HepG2 (cell line): Measurements from ENCODE around the gene CEP104. TPM values are rescaled to one million over a fixed set of nuclear protein-coding genes. Genes with fewer than 3 reads are reported as not detected.

Experiments
- BRD4 ChIP-seq: sonication (generic); formaldehyde crosslinking; IDR thresholded peaks from 2 replicates; pipeline ENCODE4 v1.4.0; 2020; ENCODE audit warnings: missing genetic modification reagents
- CENPX ChIP-seq: sonication (generic); formaldehyde crosslinking; IDR thresholded peaks from 2 replicates; pipeline ENCODE4 v1.9.0; 2021; ENCODE audit warnings: mild to moderate bottlenecking, missing genetic modification reagents, moderate library complexity
- CREM ChIP-seq, 2 experiments: sonication (generic) in 1 of 2; formaldehyde crosslinking in 1 of 2; IDR thresholded peaks; 2 replicates each; pipeline versions ENCODE4 v1.4.0 to v1.6.1; 2016 to 2020; ENCODE audit warnings: antibody characterized with exemption in 1 of 2, mild to moderate bottlenecking in 1 of 2, missing genetic modification reagents in 1 of 2
- KDM3A ChIP-seq: IDR thresholded peaks from 2 replicates; pipeline ENCODE4 v1.6.1; 2018; ENCODE audit warnings: low read depth, missing compliant biosample characterization
- NR2C2 ChIP-seq: sonication (generic); formaldehyde crosslinking; IDR thresholded peaks from 2 replicates; pipeline ENCODE4 v1.4.0; 2020; ENCODE audit warnings: missing genetic modification reagents, mild to moderate bottlenecking, moderate library complexity, borderline replicate concordance
- PRMT3 ChIP-seq: sonication (generic); formaldehyde crosslinking; IDR thresholded peaks from 2 replicates; pipeline ENCODE4 v1.8.1; 2022; ENCODE audit warnings: low read depth, mild to moderate bottlenecking, moderate library complexity, missing genetic modification reagents, borderline replicate concordance
- RFXAP ChIP-seq: sonication (generic); formaldehyde crosslinking; IDR thresholded peaks from 2 replicates; pipeline ENCODE4 v1.4.0; 2020; ENCODE audit warnings: missing genetic modification reagents, borderline replicate concordance
- RNF219 ChIP-seq: sonication (generic); formaldehyde crosslinking; IDR thresholded peaks from 2 replicates; pipeline ENCODE4 v1.5.0; 2020; ENCODE audit warnings: mild to moderate bottlenecking, missing genetic modification reagents
- TMF1 ChIP-seq: sonication (generic); formaldehyde crosslinking; IDR thresholded peaks from 2 replicates; pipeline ENCODE4 v1.8.1; 2022; ENCODE audit warnings: low read depth, missing genetic modification reagents
- ZBTB37 ChIP-seq: sonication (generic); formaldehyde crosslinking; IDR thresholded peaks from 2 replicates; pipeline ENCODE4 v1.4.0; 2020; ENCODE audit warnings: mild to moderate bottlenecking, missing genetic modification reagents
- ZC3H4 ChIP-seq: sonication (generic); formaldehyde crosslinking; IDR thresholded peaks from 2 replicates; pipeline ENCODE4 v1.4.0; 2020; ENCODE audit warnings: missing genetic modification reagents, borderline replicate concordance
- ZFP36L1 ChIP-seq: sonication (generic); formaldehyde crosslinking; IDR thresholded peaks from 2 replicates; pipeline ENCODE4 v1.8.0; 2022; ENCODE audit warnings: mild to moderate bottlenecking, missing genetic modification reagents, moderate library complexity
- ZNF143 ChIP-seq: sonication (generic); formaldehyde crosslinking; IDR thresholded peaks from 2 replicates; pipeline ENCODE4 v1.4.0; 2020; ENCODE audit warnings: missing genetic modification reagents
- ZNF318 ChIP-seq: sonication (generic); formaldehyde crosslinking; IDR thresholded peaks from 2 replicates; pipeline ENCODE4 v1.4.0; 2020; ENCODE audit warnings: mild to moderate bottlenecking, missing genetic modification reagents
- ZNF547 ChIP-seq: sonication (generic); formaldehyde crosslinking; IDR thresholded peaks from 2 replicates; pipeline ENCODE4 v1.5.1; 2020; ENCODE audit warnings: mild to moderate bottlenecking, missing genetic modification reagents
- ZNF772 ChIP-seq: sonication (generic); formaldehyde crosslinking; IDR thresholded peaks from 2 replicates; pipeline ENCODE4 v1.5.0; 2020; ENCODE audit warnings: mild to moderate bottlenecking, missing genetic modification reagents
- ZNF773 ChIP-seq: sonication (generic); formaldehyde crosslinking; IDR thresholded peaks from 2 replicates; pipeline ENCODE4 v1.4.0; 2020; ENCODE audit warnings: missing genetic modification reagents, borderline replicate concordance
- polyA plus RNA-seq, 8 experiments: library from polyadenylated mRNA; depleted of rRNA in 3 of 8; stranded (reverse) in 7 of 8; unstranded in 1 of 8; fragments of >200 nt; fragmentation: Illumina TruSeq in 4 of 8; extraction: Trizol in 4 of 8; gene quantifications; 2 replicates each; pipeline versions ENCODE4 v1.2.1 to v1.2.3, GENCODE V29; 2011 to 2016; ENCODE audit warnings: low read depth in 4 of 8, missing spikeins in 1 of 8, mixed read lengths in 1 of 8; ENCODE audit not compliant: insufficient read depth in 1 of 8
- total RNA-seq, 5 experiments: library from RNA; depleted of rRNA; stranded (reverse); fragments of >200 nt; fragmentation: Illumina TruSeq; extraction: Trizol; gene quantifications; 2 replicates each; pipeline ENCODE4 v1.2.3, GENCODE V29; 2016; ENCODE audit warnings: low read depth in 1 of 5

Gene CEP104
- total and polyA plus RNA-seq, 2 of the 13 experiments (the other 11 are each of a cell fraction or from before 2014, with no cell fraction given) = 20.4 to 30.1 TPM

- peak; percentile 78 for TF ChIP-seq BRD4 (CRISPR knock-in tag)
- TF ChIP-seq ZNF143 (CRISPR knock-in tag) = no peak; the same call in none of the 2 replicates
- no peak for TF ChIP-seq PRMT3 (CRISPR knock-in tag)
- TF ChIP-seq ZFP36L1 (CRISPR knock-in tag) = no peak
- no peak for TF ChIP-seq RFXAP
- peak; percentile 95 for TF ChIP-seq NR2C2 (CRISPR knock-in tag)
- no peak for TF ChIP-seq ZNF773 (CRISPR knock-in tag)
- no peak; the same call in 1 of the 2 replicates for TF ChIP-seq KDM3A (CRISPR knock-in tag)
- peak; percentile 14; the same call in 1 of the 2 replicates for TF ChIP-seq ZNF772 (CRISPR knock-in tag)
- TF ChIP-seq CREM (IDR thresholded peaks at IDR 0.05) = peak; percentile 95
- no peak for TF ChIP-seq CREM (CRISPR knock-in tag; IDR thresholded peaks at IDR 0.05)
- no peak for TF ChIP-seq CENPX (CRISPR knock-in tag)
- no peak for TF ChIP-seq ZNF547 (CRISPR knock-in tag)
- TF ChIP-seq ZNF318 (CRISPR knock-in tag) = no peak; the same call in 1 of the 2 replicates
- peak; percentile 33; the same call in 1 of the 2 replicates for TF ChIP-seq ZC3H4 (CRISPR knock-in tag)
- TF ChIP-seq ZBTB37 (CRISPR knock-in tag) = no peak
- no peak for TF ChIP-seq RNF219 (CRISPR knock-in tag)
- TF ChIP-seq TMF1 (CRISPR knock-in tag) = 0 out of 2 replicates have a peak, but pooled peaks have one; percentile 62
These were observed 43.3 kb upstream of the CEP104 start, which contains the start of gene C1orf174 (continued) for GRCh38 chr1:3900150-3900968.
